GM23338 (cell line): Measurements from ENCODE around the gene GNB3.

Experiments
- CREB1 ChIP-seq: fragments of 250-450 bp; sonication (Bioruptor Pico); IDR thresholded peaks from 2 replicates; pipeline ENCODE4 v1.5.0; 2020; ENCODE audit warnings: low read depth, mild to moderate bottlenecking, moderate library complexity
- EZH2 ChIP-seq: fragments of 200-600 bp; sonication (generic); IDR thresholded peaks from one replicate; pipeline ENCODE4 v1.8.0; 2017; ENCODE audit warnings: antibody characterized with exemption, mild to moderate bottlenecking, low read depth; ENCODE audit not compliant: unreplicated experiment
- EZH2phosphoT487 ChIP-seq: fragments of 200-600 bp; sonication (generic); IDR thresholded peaks from one replicate; pipeline ENCODE4 v1.8.1; 2018; ENCODE audit warnings: antibody characterized with exemption; ENCODE audit not compliant: unreplicated experiment
- JUNB ChIP-seq: IDR thresholded peaks from one replicate; pipeline ENCODE4 v1.6.1; 2016; ENCODE audit warnings: antibody characterized with exemption; ENCODE audit not compliant: unreplicated experiment
- NANOG ChIP-seq: IDR thresholded peaks from 2 replicates; pipeline ENCODE4 v1.6.1; 2016; ENCODE audit warnings: antibody characterized with exemption, borderline replicate concordance
- POLR2AphosphoS5 ChIP-seq: IDR thresholded peaks from 2 replicates; pipeline ENCODE4 v1.6.1; 2016; ENCODE audit warnings: antibody characterized with exemption, low read depth
- REST ChIP-seq: IDR thresholded peaks from one replicate; pipeline ENCODE4 v1.6.1; 2018; ENCODE audit warnings: antibody characterized with exemption; ENCODE audit not compliant: unreplicated experiment
- STAT1 ChIP-seq: IDR thresholded peaks from one replicate; pipeline ENCODE4 v1.6.1; 2016; ENCODE audit warnings: antibody characterized with exemption; ENCODE audit not compliant: unreplicated experiment
- ZNF114 ChIP-seq: fragments of 250-450 bp; sonication (Bioruptor Pico); IDR thresholded peaks from 2 replicates; pipeline ENCODE4 v1.5.0; 2020; ENCODE audit warnings: mild to moderate bottlenecking, moderate library complexity
- ZNF331 ChIP-seq: fragments of 250-450 bp; sonication (Bioruptor Pico); IDR thresholded peaks from 2 replicates; pipeline ENCODE4 v1.5.0; 2020; ENCODE audit warnings: low read depth, mild to moderate bottlenecking, moderate library complexity
- ZNF462 ChIP-seq: fragments of 250-450 bp; sonication (Bioruptor Pico); IDR thresholded peaks from 2 replicates; pipeline ENCODE4 v1.5.0; 2020; ENCODE audit warnings: mild to moderate bottlenecking, moderate library complexity
- TF ChIP-seq, protein P1 (sequence below), 2 experiments: fragments of 200-600 bp in 1 of 2; sonication (generic) in 1 of 2; conservative IDR thresholded peaks; 2 replicates each; pipeline versions ENCODE4 v1.5.1 to v1.6.1; 2016 to 2017; ENCODE audit warnings: antibody characterized with exemption in 2 of 2, low read depth in 2 of 2, mild to moderate bottlenecking in 2 of 2, moderate library complexity in 1 of 2
- TF ChIP-seq, protein P2 (sequence below): IDR thresholded peaks from 2 replicates; pipeline ENCODE4 v1.6.1; 2016; ENCODE audit warnings: antibody characterized with exemption

- TF ChIP-seq EZH2 (no peak), CREB1 (CRISPR knock-in tag) (no peak), POLR2AphosphoS5 (no peak), NANOG (no peak), STAT1 (no peak), EZH2phosphoT487 (no peak), ZNF331 (CRISPR knock-in tag) (no peak), JUNB (no peak), REST (no peak), ZNF114 (CRISPR knock-in tag) (no peak), ZNF462 (no peak)
- TF ChIP-seq, protein P1, sequence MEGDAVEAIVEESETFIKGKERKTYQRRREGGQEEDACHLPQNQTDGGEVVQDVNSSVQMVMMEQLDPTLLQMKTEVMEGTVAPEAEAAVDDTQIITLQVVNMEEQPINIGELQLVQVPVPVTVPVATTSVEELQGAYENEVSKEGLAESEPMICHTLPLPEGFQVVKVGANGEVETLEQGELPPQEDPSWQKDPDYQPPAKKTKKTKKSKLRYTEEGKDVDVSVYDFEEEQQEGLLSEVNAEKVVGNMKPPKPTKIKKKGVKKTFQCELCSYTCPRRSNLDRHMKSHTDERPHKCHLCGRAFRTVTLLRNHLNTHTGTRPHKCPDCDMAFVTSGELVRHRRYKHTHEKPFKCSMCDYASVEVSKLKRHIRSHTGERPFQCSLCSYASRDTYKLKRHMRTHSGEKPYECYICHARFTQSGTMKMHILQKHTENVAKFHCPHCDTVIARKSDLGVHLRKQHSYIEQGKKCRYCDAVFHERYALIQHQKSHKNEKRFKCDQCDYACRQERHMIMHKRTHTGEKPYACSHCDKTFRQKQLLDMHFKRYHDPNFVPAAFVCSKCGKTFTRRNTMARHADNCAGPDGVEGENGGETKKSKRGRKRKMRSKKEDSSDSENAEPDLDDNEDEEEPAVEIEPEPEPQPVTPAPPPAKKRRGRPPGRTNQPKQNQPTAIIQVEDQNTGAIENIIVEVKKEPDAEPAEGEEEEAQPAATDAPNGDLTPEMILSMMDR (conservative IDR thresholded peaks at IDR 0.05; ENCODE audit: low read depth in 2 of 2) = no peak
- TF ChIP-seq, protein P2, sequence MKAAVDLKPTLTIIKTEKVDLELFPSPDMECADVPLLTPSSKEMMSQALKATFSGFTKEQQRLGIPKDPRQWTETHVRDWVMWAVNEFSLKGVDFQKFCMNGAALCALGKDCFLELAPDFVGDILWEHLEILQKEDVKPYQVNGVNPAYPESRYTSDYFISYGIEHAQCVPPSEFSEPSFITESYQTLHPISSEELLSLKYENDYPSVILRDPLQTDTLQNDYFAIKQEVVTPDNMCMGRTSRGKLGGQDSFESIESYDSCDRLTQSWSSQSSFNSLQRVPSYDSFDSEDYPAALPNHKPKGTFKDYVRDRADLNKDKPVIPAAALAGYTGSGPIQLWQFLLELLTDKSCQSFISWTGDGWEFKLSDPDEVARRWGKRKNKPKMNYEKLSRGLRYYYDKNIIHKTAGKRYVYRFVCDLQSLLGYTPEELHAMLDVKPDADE = no peak
Observed at GRCh38 chr12:6832125-6832524, 8.6 kb upstream of the GNB3 start.
